VCaP (cell line): ENCODE results near the gene PODXL2.
"Not testable (repeated sequence)": the region's sequence is repeated elsewhere in the genome, so short reads cannot be mapped to it uniquely, and the experiment has no call there.

Source experiments
- H3K27ac ChIP-seq: fragments of 450-650 bp; 2 replicates; pipeline ENCODE4 v1.5.1; 2017
- CTCF ChIP-seq: fragments of 450-650 bp; conservative IDR thresholded peaks from 2 replicates; pipeline ENCODE4 v1.5.1; 2017; ENCODE audit warnings: mild to moderate bottlenecking, moderate library complexity

The PODXL2 gene

GRCh38 chr3:127698286-127698685 lies 69.3 kb downstream of the PODXL2 start:
- no peak for TF ChIP-seq CTCF
- peak overlapping the region; percentile 98 for H3K27ac ChIP-seq

GRCh38 chr3:127698691-127699415 lies 69.9 kb downstream of the PODXL2 start:
- H3K27ac ChIP-seq = peak overlapping the region; percentile 98
- TF ChIP-seq CTCF = no peak

- no peak for TF ChIP-seq CTCF
- H3K27ac ChIP-seq = peak overlapping the region; percentile 98
Measured at GRCh38 chr3:127699416-127700300, 70.7 kb downstream of the PODXL2 start.

- peak overlapping the region; percentile 98; the same call in 1 of the 2 replicates for H3K27ac ChIP-seq
- TF ChIP-seq CTCF = no peak
Measured at GRCh38 chr3:127700406-127700805, 71.4 kb downstream of the PODXL2 start.

- peak overlapping the region; percentile 98; the same call in 1 of the 2 replicates for H3K27ac ChIP-seq
- TF ChIP-seq CTCF = no peak
Measured at GRCh38 chr3:127701280-127701911, 72.4 kb downstream of the PODXL2 start.

GRCh38 chr3:127702151-127702578 lies 73.2 kb downstream of the PODXL2 start:
- TF ChIP-seq CTCF = no peak
- peak overlapping the region; percentile 98; the same call in 1 of the 2 replicates for H3K27ac ChIP-seq

GRCh38 chr3:127704840-127705239 lies 75.9 kb downstream of the PODXL2 start:
- not testable (repeated sequence) for H3K27ac ChIP-seq
